Measurements from ENCODE around the gene ERN1.

Gene ERN1

DNA sequence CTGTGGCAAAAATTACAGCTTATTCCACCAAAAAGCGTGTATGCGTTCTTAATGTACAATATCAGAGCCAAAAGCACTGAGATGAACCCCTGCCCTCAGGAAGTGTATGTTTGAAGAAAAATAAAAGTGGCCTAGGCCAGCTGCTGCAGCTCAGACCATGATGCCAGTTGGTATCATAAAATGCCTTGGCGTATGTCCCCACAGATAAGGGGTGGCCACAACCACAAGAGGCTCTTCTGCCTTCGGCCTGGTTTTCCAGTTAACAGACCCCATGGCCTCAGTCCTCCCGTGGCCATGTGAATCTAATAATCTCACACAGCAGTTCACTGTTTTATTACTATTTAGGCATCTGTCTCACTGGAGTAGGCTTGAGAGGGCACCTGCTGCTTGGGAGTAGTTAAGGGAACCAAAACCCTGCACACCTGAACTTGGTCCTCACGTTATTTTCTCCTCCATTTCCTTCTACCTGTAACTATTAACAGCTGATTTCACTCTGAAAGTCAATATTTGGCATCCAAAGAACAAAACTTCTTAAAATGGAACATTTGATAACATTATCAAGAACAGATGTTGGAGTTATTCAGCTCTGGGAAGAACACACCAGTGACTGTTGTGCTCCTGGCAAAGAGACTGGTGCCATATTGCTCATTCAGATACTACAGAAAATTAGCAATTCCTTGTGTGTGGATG is 34.8 kb upstream of the ERN1 start:
- no peaks in the 10 kb centered on the region for H3K4me1 Mint-ChIP-seq (ENCODE audit: low read depth)

DNA sequence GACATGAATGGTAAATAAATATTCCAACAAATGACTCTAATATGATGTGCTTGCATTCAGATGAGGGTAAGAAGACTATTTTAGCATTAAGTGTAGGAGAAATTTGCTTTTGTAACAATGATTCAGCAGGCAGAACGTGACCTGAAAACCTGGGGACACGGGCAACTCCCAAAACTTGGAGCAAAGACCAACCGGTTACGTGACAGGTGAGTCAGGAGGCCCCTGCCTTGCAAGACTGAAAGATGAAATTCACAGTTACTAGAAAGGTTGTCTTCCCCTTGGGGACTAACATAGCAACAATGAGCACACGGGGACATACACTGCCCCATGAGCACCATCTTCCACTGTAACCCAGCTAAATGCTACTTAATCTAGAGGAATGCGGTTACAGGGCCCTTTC is 33.5 kb upstream of the ERN1 start:
- Mint-ChIP-seq H3K27me3 (ENCODE audit: low read depth) (no peaks in the 10 kb centered on the region), H3K4me1 (ENCODE audit: low read depth) (no peaks in the 10 kb centered on the region), H3K27ac (no peak overlapping the region), H3K9me3 (no peaks in the 10 kb centered on the region), H3K4me3 (no peak overlapping the region), H3K36me3 (ENCODE audit: low read depth) (peaks cover 3% of the 10 kb centered on the region)
- no peak for DNase-seq (ENCODE audit: low spot score)

More for the DNA sequence above, 34.8 kb upstream of the ERN1 start:
- no peak overlapping the region for H3K4me3 Mint-ChIP-seq
- no peaks in the 10 kb centered on the region for H3K27me3 Mint-ChIP-seq (ENCODE audit: low read depth)
- H3K9me3 Mint-ChIP-seq: no peaks in the 10 kb centered on the region
- no peak for DNase-seq (ENCODE audit: low spot score)
- H3K36me3 Mint-ChIP-seq (ENCODE audit: low read depth): peaks cover 3% of the 10 kb centered on the region
- H3K27ac Mint-ChIP-seq: no peak overlapping the region

DNA sequence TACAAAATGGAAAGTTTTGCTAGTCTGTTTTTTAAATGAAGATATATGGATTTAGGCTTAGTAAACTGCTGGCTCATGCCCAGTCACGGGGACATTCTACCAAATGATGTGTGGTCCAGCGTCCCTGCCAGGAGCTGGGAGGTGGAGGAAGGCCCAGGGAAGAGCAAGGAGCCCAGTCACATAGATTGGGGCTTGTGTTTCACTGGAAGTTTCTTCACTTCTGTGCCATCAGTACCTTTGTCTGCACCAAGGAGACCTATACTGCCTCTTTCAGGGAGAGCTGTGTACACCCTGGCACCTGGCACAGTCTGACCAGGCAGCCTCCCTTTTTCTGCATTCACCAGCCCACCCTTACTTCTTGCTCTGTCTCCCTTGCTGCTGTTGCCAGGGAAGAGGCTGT is 32.6 kb upstream of the ERN1 start:
- peaks cover 3% of the 10 kb centered on the region for H3K36me3 Mint-ChIP-seq (ENCODE audit: low read depth)
- H3K4me3 Mint-ChIP-seq: no peak overlapping the region
- no peak for DNase-seq (ENCODE audit: low spot score)
- no peaks in the 10 kb centered on the region for H3K9me3 Mint-ChIP-seq
- no peaks in the 10 kb centered on the region for H3K4me1 Mint-ChIP-seq (ENCODE audit: low read depth)
- no peak overlapping the region for H3K27ac Mint-ChIP-seq
- no peaks in the 10 kb centered on the region for H3K27me3 Mint-ChIP-seq (ENCODE audit: low read depth)

DNA sequence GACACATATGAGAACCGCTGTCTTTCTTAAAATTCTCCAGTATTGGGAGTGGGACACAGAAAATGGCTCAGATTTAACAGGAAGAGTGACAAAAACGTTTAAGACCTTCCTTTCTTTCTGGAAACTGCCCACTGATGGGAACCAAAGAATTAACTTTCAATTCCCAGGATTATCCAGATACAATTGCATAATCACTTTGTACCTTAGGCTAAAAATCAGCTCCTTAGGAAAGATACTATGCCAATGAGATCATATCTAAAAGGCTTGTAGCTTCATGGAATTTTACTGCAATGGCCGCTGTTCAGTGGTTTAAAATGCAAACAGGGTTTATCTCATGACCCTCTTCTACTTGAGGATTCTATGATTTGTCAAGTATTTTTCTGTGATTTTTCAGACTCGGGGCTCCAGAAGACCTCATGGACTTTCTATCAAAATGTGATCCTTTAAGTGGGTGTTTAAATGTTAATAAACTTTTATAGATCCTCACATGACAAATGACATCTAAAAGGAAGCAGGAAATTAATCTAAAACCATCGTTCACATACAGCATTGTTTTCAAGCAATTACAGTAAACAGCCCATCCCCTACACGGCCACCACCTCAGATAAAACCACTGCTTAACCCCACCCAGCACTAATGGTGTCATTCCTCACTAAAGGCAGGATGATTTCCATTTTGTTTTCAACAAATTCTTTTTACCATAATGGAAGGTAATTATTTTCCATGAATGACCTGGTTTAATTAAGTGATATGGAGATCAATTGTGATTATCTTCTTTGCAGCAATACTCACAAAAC is 31.6 kb upstream of the ERN1 start:
- peaks cover under 1% of the 10 kb centered on the region for H3K36me3 Mint-ChIP-seq (ENCODE audit: low read depth)

DNA sequence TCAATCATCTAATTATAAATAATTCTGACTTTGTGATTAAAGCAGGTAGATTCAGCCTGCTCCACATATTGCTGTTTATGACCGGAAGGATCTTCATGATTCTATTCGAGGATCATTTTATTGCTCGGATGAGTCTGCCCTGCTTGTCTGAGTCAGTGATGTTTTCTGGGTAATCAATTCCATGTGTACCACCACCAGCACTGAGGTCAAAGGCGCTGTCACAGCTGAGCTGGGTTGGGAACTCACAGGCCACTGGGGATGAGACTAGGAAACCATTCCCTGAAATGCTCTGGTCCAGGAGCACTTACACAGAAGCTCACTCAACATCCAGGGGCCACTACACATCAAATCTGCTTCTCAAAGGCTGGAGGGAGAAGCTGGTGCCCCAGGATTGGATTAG is 30.4 kb upstream of the ERN1 start:
- Mint-ChIP-seq H3K27me3 (ENCODE audit: low read depth) (no peaks in the 10 kb centered on the region), H3K9me3 (no peaks in the 10 kb centered on the region), H3K4me1 (ENCODE audit: low read depth) (no peaks in the 10 kb centered on the region), H3K27ac (no peak overlapping the region), H3K4me3 (no peak overlapping the region), H3K36me3 (ENCODE audit: low read depth) (no peaks in the 10 kb centered on the region)
- no peak for DNase-seq (ENCODE audit: low spot score)

More for the DNA sequence above, 31.6 kb upstream of the ERN1 start:
- DNase-seq (ENCODE audit: low spot score): no peak
- H3K4me3 Mint-ChIP-seq: no peak overlapping the region
- no peaks in the 10 kb centered on the region for H3K4me1 Mint-ChIP-seq (ENCODE audit: low read depth)
- no peaks in the 10 kb centered on the region for H3K9me3 Mint-ChIP-seq
- H3K27me3 Mint-ChIP-seq (ENCODE audit: low read depth): no peaks in the 10 kb centered on the region
- H3K27ac Mint-ChIP-seq: no peak overlapping the region

DNA sequence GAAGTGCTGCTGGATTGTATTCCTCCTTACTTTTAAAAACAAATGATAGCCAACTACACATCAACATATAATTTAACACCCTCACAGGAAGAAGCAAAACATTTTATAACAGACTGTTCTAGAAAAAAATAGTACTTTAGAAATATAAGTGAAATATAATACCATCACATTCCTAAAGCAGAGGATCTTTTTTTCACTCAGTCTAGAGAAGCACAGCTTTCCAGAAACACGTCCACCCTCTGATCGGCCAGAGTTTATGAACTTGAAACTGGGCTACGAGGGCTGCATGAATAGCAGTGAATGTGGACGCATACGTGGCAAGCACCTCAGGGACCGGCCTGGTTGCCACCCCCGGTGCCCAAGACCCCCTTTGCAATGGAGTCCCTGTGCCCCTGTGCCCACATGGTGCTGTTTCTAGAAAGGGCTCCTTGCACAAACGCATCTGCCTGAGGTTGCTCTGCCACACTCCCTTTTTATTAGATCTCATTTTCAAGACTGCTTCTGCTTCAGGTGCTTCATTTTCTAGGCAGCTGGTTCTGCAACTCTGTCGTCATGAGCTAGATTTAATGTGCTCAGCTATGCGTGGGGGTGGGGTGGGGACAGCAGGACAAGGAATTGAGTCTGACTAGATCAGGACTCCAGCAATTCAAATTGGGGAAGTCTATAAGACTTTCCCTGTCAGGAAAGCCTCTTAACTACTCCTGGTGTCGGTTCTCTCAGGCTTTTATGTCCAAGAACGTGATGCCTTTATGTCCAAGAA is 29.1 kb upstream of the ERN1 start:
- H3K36me3 Mint-ChIP-seq (ENCODE audit: low read depth): no peaks in the 10 kb centered on the region
- peaks cover 6% of the 10 kb centered on the region for H3K4me1 Mint-ChIP-seq (ENCODE audit: low read depth)
- H3K4me3 Mint-ChIP-seq: no peak overlapping the region
- no peaks in the 10 kb centered on the region for H3K9me3 Mint-ChIP-seq
- H3K27ac Mint-ChIP-seq: no peak overlapping the region
- H3K27me3 Mint-ChIP-seq (ENCODE audit: low read depth): no peaks in the 10 kb centered on the region
- DNase-seq (ENCODE audit: low spot score): no peak

DNA sequence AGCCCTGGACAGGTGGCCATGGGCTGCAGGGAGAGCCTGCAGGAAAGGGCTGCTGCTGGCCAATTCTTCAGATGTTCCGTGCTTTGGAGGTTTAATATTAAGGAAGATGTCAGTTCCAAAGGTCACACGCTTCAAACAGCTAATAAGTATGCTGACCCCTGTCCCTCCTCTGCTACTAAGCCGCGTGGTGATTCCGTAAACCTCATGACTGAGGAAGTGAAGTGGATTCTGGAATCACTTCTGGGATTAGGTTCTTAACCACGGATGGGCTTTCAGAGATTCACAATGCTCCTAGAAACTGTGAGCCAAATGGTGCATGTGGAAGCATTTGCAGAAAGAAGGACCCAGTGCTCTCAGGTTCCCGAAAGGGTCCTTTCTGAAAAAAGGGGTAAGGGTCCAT is 28.5 kb upstream of the ERN1 start:
- Mint-ChIP-seq H3K27ac (no peak overlapping the region), H3K4me1 (ENCODE audit: low read depth) (peaks cover 6% of the 10 kb centered on the region), H3K36me3 (ENCODE audit: low read depth) (peaks cover under 1% of the 10 kb centered on the region), H3K27me3 (ENCODE audit: low read depth) (no peaks in the 10 kb centered on the region), H3K9me3 (no peaks in the 10 kb centered on the region), H3K4me3 (no peak overlapping the region)
- DNase-seq (ENCODE audit: low spot score): no peak

DNA sequence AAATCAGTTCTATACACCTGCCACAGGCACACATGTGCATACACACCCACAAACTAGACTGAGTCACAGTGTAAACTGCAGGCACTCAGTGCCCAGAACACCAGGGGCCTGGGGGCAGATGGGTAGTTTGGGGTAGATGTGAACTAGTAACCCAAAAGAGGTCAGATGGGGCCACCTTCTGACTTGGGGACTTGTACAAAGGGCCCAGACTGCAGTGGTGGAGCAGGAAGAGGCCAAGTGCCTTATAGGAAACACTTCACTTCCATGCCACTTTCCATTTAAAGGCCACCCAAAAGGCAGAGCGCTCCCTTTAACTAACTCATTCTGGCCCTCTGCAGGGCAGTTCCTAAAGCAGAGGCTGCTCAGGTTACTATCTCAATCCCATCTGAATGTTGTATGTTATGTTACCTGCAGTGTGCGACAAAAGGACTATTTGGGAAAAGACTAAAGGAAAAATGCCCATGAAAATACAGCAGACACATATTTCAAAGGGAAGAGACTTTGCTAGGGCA is 27.8 kb upstream of the ERN1 start:
- peaks cover 7% of the 10 kb centered on the region for H3K36me3 Mint-ChIP-seq (ENCODE audit: low read depth)
- H3K4me3 Mint-ChIP-seq: no peak overlapping the region
- H3K27ac Mint-ChIP-seq: no peak overlapping the region
- H3K27me3 Mint-ChIP-seq (ENCODE audit: low read depth): no peaks in the 10 kb centered on the region
- H3K9me3 Mint-ChIP-seq: no peaks in the 10 kb centered on the region
- DNase-seq (ENCODE audit: low spot score): no peak
- H3K4me1 Mint-ChIP-seq (ENCODE audit: low read depth): peaks cover 6% of the 10 kb centered on the region

DNA sequence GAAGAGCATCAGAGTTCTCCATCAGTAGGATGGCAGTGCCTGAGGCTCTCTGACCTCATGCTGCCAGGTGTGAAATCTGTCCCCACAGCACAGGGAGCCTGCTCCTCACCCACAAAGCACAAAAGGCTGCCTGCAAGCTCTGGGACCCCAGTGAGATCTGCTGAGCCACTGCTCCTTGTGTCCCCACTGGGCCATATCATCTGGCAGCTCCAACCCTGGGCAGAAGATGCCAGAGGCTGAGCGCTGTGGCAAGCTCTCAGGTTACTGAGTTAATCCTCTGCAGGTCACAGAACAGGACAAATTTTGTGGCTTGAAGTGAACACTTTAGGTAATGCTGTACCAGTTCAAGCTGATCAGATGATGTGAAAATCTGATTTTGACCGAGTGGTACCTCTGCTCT is 26.7 kb upstream of the ERN1 start:
- no peak overlapping the region for H3K4me3 Mint-ChIP-seq
- H3K4me1 Mint-ChIP-seq (ENCODE audit: low read depth): peaks cover 6% of the 10 kb centered on the region
- no peak overlapping the region for H3K27ac Mint-ChIP-seq
- H3K27me3 Mint-ChIP-seq (ENCODE audit: low read depth): no peaks in the 10 kb centered on the region
- peaks cover 10% of the 10 kb centered on the region for H3K36me3 Mint-ChIP-seq (ENCODE audit: low read depth)
- no peaks in the 10 kb centered on the region for H3K9me3 Mint-ChIP-seq
- DNase-seq (ENCODE audit: low spot score): no peak

DNA sequence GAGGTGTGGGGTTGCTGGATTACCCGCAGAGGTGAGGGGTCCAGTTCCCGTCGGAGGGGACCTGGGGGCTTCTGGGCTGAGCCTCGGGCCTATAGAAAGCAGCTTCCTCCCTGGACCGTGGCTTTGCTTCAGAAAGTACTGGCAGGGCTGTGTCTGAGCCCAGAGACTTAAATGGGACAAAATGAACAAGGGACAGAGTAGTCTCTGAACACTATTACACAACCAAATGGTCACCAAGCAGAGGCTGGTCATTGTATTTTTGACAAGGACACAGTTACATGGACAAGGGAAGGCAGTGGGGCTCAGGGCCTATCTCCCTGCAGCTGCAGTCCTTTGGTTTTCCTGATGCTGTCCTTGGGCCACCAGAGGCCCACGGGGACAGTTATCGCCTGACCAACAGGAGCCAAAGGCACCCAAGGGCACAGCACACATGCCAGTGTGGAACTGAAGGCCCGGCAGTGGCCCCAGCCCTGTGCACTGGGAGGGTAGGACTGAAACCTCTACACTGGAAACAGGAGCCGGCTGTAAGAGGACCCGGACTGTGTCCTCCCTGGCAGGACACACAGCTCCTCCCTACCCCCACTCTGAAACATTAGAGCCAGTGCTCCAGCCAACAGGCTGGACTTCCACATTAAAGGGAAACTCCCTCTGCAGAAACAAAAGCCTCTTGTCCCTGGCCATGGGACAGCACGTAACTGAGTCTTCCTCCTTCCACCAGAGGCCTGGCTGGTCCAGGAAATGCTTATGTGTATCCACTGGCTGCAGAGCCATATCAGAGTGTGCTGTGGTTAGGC is 26.0 kb upstream of the ERN1 start:
- peaks cover 10% of the 10 kb centered on the region for H3K36me3 Mint-ChIP-seq (ENCODE audit: low read depth)
- H3K4me3 Mint-ChIP-seq: no peak overlapping the region
- no peaks in the 10 kb centered on the region for H3K9me3 Mint-ChIP-seq
- no peak overlapping the region for H3K27ac Mint-ChIP-seq
- H3K27me3 Mint-ChIP-seq (ENCODE audit: low read depth): no peaks in the 10 kb centered on the region
- peaks cover 6% of the 10 kb centered on the region for H3K4me1 Mint-ChIP-seq (ENCODE audit: low read depth)
- DNase-seq (ENCODE audit: low spot score): no peak

DNA sequence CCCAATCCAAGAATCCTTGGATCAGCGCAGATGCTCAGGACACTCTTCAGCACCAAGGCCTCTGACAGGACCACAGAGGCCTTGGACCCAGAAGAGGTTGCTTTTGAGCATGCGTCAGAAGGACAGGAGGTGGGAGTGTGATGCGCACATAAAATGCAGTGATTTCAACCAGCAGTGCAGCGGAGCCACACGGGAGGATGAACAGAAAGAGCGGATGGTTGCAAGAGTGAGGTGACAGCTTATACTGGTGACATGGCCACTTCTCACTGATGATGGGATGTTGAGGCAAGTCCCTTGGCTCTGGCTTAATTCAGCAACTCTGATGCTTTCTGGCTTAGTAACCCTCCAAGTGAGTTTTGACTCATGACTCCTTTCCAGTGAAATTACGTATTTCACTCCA is 25.2 kb upstream of the ERN1 start:
- no peak overlapping the region for H3K27ac Mint-ChIP-seq
- H3K36me3 Mint-ChIP-seq (ENCODE audit: low read depth): peaks cover 12% of the 10 kb centered on the region
- peak; percentile 16 for DNase-seq (ENCODE audit: low spot score)
- no peaks in the 10 kb centered on the region for H3K9me3 Mint-ChIP-seq
- H3K4me3 Mint-ChIP-seq: no peak overlapping the region
- H3K27me3 Mint-ChIP-seq (ENCODE audit: low read depth): no peaks in the 10 kb centered on the region
- peaks cover 6% of the 10 kb centered on the region for H3K4me1 Mint-ChIP-seq (ENCODE audit: low read depth)

DNA sequence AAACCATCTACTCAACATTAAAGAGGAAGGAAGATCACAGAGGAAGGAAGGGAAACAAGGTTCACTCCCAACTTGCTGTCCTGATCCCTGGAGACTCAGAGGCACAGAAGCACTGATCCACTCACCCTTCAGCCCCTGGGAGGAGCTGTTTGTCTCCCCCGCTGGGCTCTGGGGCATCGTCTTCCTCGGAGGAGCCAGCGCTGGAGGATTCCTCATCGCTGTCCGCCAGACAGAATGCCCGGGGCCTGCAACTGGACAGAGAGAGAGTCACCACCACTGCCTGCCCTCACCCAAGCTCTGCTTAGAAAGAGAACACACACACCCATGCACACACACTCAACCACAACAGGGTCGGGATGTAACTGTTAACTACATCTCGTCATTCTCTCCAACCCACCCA is 24.8 kb upstream of the ERN1 start:
- no peak for DNase-seq (ENCODE audit: low spot score)
- Mint-ChIP-seq H3K4me1 (ENCODE audit: low read depth) (peaks cover 6% of the 10 kb centered on the region), H3K27me3 (ENCODE audit: low read depth) (no peaks in the 10 kb centered on the region), H3K27ac (no peak overlapping the region), H3K36me3 (ENCODE audit: low read depth) (peaks cover 12% of the 10 kb centered on the region), H3K4me3 (no peak overlapping the region), H3K9me3 (no peaks in the 10 kb centered on the region)

DNA sequence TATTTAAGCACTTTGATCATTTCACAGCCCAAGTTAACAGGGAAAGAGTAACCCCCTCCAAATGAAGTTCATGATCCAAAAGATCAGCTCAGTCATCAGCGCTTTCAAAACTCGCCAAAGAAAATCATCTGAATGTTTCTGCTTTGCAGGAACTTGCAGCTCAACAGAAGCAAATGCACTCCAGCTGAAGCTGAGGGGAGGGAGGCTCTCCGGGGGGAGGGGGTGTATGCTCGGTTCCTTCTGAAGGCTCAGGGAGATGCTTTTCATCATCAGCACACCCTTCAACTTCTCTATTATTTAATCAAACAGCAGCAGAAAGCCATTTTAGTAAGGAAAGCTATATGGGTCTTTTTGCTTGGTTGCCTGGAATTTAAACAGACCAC is 24.4 kb upstream of the ERN1 start:
- Mint-ChIP-seq H3K27ac (no peak overlapping the region), H3K9me3 (no peaks in the 10 kb centered on the region), H3K4me1 (ENCODE audit: low read depth) (peaks cover 6% of the 10 kb centered on the region), H3K4me3 (no peak overlapping the region), H3K27me3 (ENCODE audit: low read depth) (no peaks in the 10 kb centered on the region), H3K36me3 (ENCODE audit: low read depth) (peaks cover 12% of the 10 kb centered on the region)
- DNase-seq (ENCODE audit: low spot score): no peak
